Suprapubic skin (tissue), 4 donors: ENCODE data around the gene NPLOC4. TPM values are rescaled to one million over a fixed set of nuclear protein-coding genes. Genes with fewer than 3 reads are reported as not detected.

ENCODE experiments used
- DNase-seq, 2 donors: peaks; one replicate each; pipeline ENCODE4 v3.0.0-alpha.2; 2019; ENCODE audit warnings: low spot score in 2 of 2
- H3K27ac ChIP-seq: fragments of 200-600 bp; sonication (generic); one replicate; pipeline ENCODE4 v1.5.1; 2019
- H3K27me3 ChIP-seq: fragments of 200-600 bp; sonication (generic); one replicate; pipeline ENCODE4 v1.5.1; 2019
- H3K36me3 ChIP-seq: fragments of 200-600 bp; sonication (generic); one replicate; pipeline ENCODE4 v1.5.1; 2019
- H3K4me1 ChIP-seq: fragments of 200-600 bp; sonication (generic); one replicate; pipeline ENCODE4 v1.5.1; 2019
- H3K4me3 ChIP-seq: fragments of 200-600 bp; sonication (generic); one replicate; pipeline ENCODE4 v1.5.1; 2019; ENCODE audit warnings: mild to moderate bottlenecking
- H3K9me3 ChIP-seq: fragments of 200-600 bp; sonication (generic); one replicate; pipeline ENCODE4 v1.5.1; 2019
- EP300 ChIP-seq: sonication (generic); formaldehyde crosslinking; IDR thresholded peaks from one replicate; pipeline ENCODE4 v1.6.1; 2017; ENCODE audit warnings: antibody characterized with exemption
- POLR2A ChIP-seq, 2 donors: fragments of 450-650 bp; IDR thresholded peaks; one replicate each; pipeline ENCODE4 v1.6.1; 2017; ENCODE audit warnings: antibody characterized with exemption in 2 of 2, mild to moderate bottlenecking in 2 of 2, moderate library complexity in 2 of 2
- POLR2AphosphoS5 ChIP-seq, 3 donors: sonication (generic); formaldehyde crosslinking; IDR thresholded peaks; one replicate each; pipeline ENCODE4 v1.6.1; 2017; ENCODE audit warnings: antibody characterized with exemption in 3 of 3
- WGBS: methylation state at CpG from one replicate; pipeline ENCODE4 v1.1.5; 2018; 5-methylcytosine and 5-hydroxymethylcytosine counted together
- total RNA-seq, 4 donors: library from RNA; depleted of rRNA; stranded (reverse); fragments of >200 nt; gene quantifications; one replicate each; pipeline ENCODE4 v1.1.0, GENCODE V29; 2016
- TF ChIP-seq, protein P1 (sequence below), 2 donors: fragments of 200-600 bp in 1 of 2; fragments of 450-650 bp in 1 of 2; sonication (generic) in 1 of 2; IDR thresholded peaks; one replicate each; pipeline ENCODE4 v1.5.1; 2016 to 2019; ENCODE audit warnings: antibody characterized with exemption in 2 of 2, mild to moderate bottlenecking in 1 of 2, moderate library complexity in 1 of 2

The NPLOC4 gene
- total RNA-seq, 4 donors from 2014 or later, result 77.1 to 115 (median 91.7) TPM

DNA sequence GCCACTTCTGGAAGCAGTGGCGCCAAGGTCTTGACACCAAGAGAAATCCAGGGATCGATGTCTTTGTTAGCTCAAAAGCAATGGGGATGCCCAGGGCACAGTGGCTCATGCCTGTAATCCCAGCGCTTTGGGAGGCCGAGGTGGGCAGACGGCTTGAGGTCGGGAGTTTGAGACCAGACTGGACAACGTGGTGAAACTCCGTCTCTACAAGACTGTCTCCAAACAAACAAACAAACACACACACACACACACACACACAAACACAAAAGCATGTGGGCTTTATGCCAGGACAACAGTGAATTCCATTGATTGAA lies 62.3 kb downstream of the NPLOC4 start:
- H3K36me3 ChIP-seq, result peaks cover 43% of the 10 kb centered on the region
- TF ChIP-seq EP300 (no peak), POLR2AphosphoS5 (IDR thresholded peaks at IDR 0.05) (no peak), POLR2A (IDR thresholded peaks at IDR 0.05) (no peak)
- TF ChIP-seq, protein P1, sequence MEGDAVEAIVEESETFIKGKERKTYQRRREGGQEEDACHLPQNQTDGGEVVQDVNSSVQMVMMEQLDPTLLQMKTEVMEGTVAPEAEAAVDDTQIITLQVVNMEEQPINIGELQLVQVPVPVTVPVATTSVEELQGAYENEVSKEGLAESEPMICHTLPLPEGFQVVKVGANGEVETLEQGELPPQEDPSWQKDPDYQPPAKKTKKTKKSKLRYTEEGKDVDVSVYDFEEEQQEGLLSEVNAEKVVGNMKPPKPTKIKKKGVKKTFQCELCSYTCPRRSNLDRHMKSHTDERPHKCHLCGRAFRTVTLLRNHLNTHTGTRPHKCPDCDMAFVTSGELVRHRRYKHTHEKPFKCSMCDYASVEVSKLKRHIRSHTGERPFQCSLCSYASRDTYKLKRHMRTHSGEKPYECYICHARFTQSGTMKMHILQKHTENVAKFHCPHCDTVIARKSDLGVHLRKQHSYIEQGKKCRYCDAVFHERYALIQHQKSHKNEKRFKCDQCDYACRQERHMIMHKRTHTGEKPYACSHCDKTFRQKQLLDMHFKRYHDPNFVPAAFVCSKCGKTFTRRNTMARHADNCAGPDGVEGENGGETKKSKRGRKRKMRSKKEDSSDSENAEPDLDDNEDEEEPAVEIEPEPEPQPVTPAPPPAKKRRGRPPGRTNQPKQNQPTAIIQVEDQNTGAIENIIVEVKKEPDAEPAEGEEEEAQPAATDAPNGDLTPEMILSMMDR (IDR thresholded peaks at IDR 0.05), result no peak
- no peaks in the 10 kb centered on the region for H3K9me3 ChIP-seq
- peaks cover 5% of the 10 kb centered on the region for H3K4me1 ChIP-seq
- no peak for DNase-seq
- H3K27me3 ChIP-seq, result no peaks in the 10 kb centered on the region
- WGBS, result 80% methylated on average over 8 of the region's 8 CpGs
- H3K4me3 ChIP-seq, result no peak overlapping the region
- H3K27ac ChIP-seq, result no peak overlapping the region

DNA sequence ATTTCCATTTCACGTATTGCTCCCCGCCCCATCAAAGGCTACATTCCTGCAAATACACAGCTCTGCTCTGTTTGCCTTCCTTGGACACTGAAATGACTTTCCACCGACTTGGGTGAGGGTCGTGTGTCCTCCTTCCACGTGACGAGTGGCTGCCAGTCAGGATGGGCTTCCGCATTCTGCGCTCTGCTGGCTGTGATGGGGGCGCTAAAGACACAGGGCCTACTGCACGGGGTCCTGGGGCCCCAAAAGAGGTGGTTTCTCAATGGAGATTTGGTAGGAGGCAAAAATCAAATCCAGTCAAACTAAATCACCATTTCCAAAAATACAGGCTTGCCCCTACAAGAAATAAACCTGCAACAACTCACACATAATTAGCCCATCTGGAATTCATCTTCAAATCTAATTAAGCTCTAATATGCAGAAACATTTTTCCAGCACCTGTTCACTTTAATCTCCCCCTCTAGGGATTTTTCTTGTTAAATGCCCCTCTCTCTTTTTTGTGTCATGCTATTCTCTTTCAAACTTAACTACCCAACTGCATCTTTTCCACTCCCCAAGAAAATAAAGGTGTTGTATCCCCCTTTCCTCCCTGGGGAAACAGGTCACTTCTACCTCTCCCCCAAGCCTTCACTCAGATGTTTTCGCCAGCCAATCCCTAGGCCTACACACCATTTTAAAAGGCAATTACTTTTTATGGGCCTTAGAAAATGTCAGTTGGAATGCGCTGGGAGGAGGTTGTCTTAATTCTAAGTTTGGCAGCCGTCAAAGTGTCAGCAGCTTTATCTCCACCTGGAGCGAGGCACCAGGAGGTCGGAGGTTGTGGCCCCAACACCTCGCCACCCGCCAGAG lies 62.9 kb downstream of the NPLOC4 start:
- Histone ChIP-seq H3K27ac (no peak overlapping the region), H3K27me3 (no peaks in the 10 kb centered on the region), H3K4me3 (no peak overlapping the region), H3K36me3 (peaks cover 49% of the 10 kb centered on the region), H3K4me1 (peaks cover 5% of the 10 kb centered on the region), H3K9me3 (no peaks in the 10 kb centered on the region)
- WGBS, result 79% methylated on average over 17 of the region's 17 CpGs
- TF ChIP-seq POLR2A (IDR thresholded peaks at IDR 0.05) (no peak), EP300 (no peak), POLR2AphosphoS5 (IDR thresholded peaks at IDR 0.05) (no peak)
- TF ChIP-seq, protein P1 (IDR thresholded peaks at IDR 0.05), result no peak
- no peak for DNase-seq

DNA sequence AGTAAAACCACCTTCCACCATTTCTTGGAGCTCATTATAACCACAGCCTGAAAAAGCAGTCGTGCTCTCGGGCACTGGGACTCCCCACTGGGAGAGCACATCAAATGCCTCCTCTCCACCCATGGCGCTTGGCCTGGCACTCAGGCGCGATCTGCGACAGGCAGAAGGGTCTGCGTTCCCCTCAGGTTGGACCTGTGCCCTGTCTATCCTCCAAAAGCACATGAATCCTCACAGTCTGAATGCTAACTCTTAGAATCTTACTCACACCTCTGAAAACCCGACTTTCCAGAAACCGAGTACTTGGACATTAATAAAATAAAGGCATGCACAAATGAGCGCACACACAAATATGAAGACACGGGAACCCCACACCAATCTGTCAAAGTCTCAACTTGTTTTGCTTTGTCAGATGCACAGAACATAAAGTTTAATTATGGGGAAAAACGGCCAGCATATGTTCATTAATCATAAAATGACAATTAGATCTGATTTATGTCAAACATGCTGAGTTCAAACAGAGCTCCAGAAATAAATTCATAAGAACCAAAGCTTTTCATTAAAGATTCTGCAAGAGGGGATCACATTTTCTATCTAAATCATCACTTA lies 64.2 kb downstream of the NPLOC4 start:
- Histone ChIP-seq H3K27ac (no peak overlapping the region), H3K36me3 (peaks cover 61% of the 10 kb centered on the region), H3K27me3 (no peaks in the 10 kb centered on the region), H3K4me1 (peaks cover 9% of the 10 kb centered on the region), H3K9me3 (no peaks in the 10 kb centered on the region), H3K4me3 (no peak overlapping the region)
- WGBS, result 66% methylated on average over 12 of the region's 12 CpGs
- TF ChIP-seq POLR2A (IDR thresholded peaks at IDR 0.05) (no peak), POLR2AphosphoS5 (IDR thresholded peaks at IDR 0.05) (no peak)
- TF ChIP-seq, protein P1 (IDR thresholded peaks at IDR 0.05), result no peak
- DNase-seq, result no peak

GRCh38 chr17:81570964-81571363 lies 65.9 kb downstream of the NPLOC4 start:
- Histone ChIP-seq H3K36me3 (peaks cover 62% of the 10 kb centered on the region), H3K9me3 (no peaks in the 10 kb centered on the region), H3K4me3 (no peak overlapping the region), H3K27ac (no peak overlapping the region), H3K27me3 (no peaks in the 10 kb centered on the region), H3K4me1 (peaks cover 21% of the 10 kb centered on the region)
- no peak for DNase-seq
- WGBS, result 88% methylated on average over 9 of the region's 11 CpGs
- no peak for TF ChIP-seq EP300
- no peak for TF ChIP-seq POLR2AphosphoS5 (IDR thresholded peaks at IDR 0.05)
- TF ChIP-seq, protein P1 (IDR thresholded peaks at IDR 0.05), result no peak
- TF ChIP-seq POLR2A (IDR thresholded peaks at IDR 0.05), result no peak

- H3K4me1 ChIP-seq, result peaks cover 23% of the 10 kb centered on the region
Measured at GRCh38 chr17:81569986-81570514, 66.9 kb downstream of the NPLOC4 start.

More at GRCh38 chr17:81569986-81570514, 66.9 kb downstream of the NPLOC4 start:
- TF ChIP-seq POLR2A (IDR thresholded peaks at IDR 0.05) (no peak), EP300 (no peak), POLR2AphosphoS5 (IDR thresholded peaks at IDR 0.05) (no peak)
- TF ChIP-seq, protein P1 (IDR thresholded peaks at IDR 0.05), result no peak
- 96% methylated on average over 9 of the region's 18 CpGs for WGBS
- H3K4me3 ChIP-seq, result no peak overlapping the region
- no peak overlapping the region for H3K27ac ChIP-seq
- peaks cover 64% of the 10 kb centered on the region for H3K36me3 ChIP-seq
- H3K27me3 ChIP-seq, result no peaks in the 10 kb centered on the region
- DNase-seq, result no peak
- no peaks in the 10 kb centered on the region for H3K9me3 ChIP-seq
